CD4-positive, alpha-beta T cell (primary cell): Measurements from ENCODE around the gene INPP4B. TPM values are rescaled to one million over a fixed set of nuclear protein-coding genes. Genes with fewer than 3 reads are reported as not detected.

Source experiments
- ATAC-seq: fragments of 200-7000 bp; cut with Tn5 transposase; one replicate; pipeline ENCODE4 v1.10.0; 2022; ENCODE audit warnings: mild to moderate bottlenecking; ENCODE audit not compliant: poor library complexity
- CTCF ChIA-PET: fragments of 350-600 bp; sonication (Branson Sonifier 250); formaldehyde crosslinking; loops from one replicate; lab custom pipeline; 2021; ENCODE audit warnings: antibody characterized with exemption, inconsistent platforms; lab: Charles Lee
- POLR2A ChIA-PET: fragments of 350-600 bp; sonication (Branson Sonifier 250); formaldehyde crosslinking; loops from one replicate; lab custom pipeline; 2021; ENCODE audit warnings: antibody characterized with exemption, inconsistent platforms; lab: Charles Lee
- DNase-seq, 14 experiments: peaks; one replicate each; pipeline ENCODE4 v3.0.0-alpha.2; 2013 to 2020; ENCODE audit warnings: mixed read lengths in 2 of 14
- H3K27ac ChIP-seq, 2 donors: one replicate each; pipeline versions ENCODE4 v1.5.1 to v1.7.0; 2013; ENCODE audit warnings: low read length in 2 of 2, low read depth in 1 of 2, mild to moderate bottlenecking in 1 of 2
- H3K27me3 ChIP-seq, 2 experiments: 1 replicate in 1 of 2; 2 replicates in 1 of 2; pipeline versions ENCODE4 v1.6.1 to v1.7.0; 2013; ENCODE audit warnings: low read length in 2 of 2, control low read depth in 1 of 2, mild to moderate bottlenecking in 1 of 2, moderate library complexity in 1 of 2; ENCODE audit not compliant: insufficient read depth in 2 of 2, control insufficient read depth in 1 of 2
- H3K36me3 ChIP-seq: one replicate; pipeline ENCODE4 v1.6.1; 2013; ENCODE audit warnings: low read length, control low read depth; ENCODE audit not compliant: insufficient read depth
- H3K4me1 ChIP-seq: one replicate; pipeline ENCODE4 v1.6.1; 2013; ENCODE audit warnings: low read length, control low read depth; ENCODE audit not compliant: insufficient read depth
- H3K4me3 ChIP-seq: one replicate; pipeline ENCODE4 v1.5.1; 2013; ENCODE audit warnings: mild to moderate bottlenecking, low read length, moderate library complexity
- H3K9me3 ChIP-seq, 2 experiments: 1 replicate in 1 of 2; 2 replicates in 1 of 2; pipeline versions ENCODE4 v1.6.1 to v1.7.0; 2013; ENCODE audit warnings: low read length in 2 of 2, mild to moderate bottlenecking in 2 of 2, control low read depth in 1 of 2, moderate library complexity in 1 of 2; ENCODE audit not compliant: control insufficient read depth in 1 of 2, insufficient read depth in 1 of 2
- H3K27ac Mint-ChIP-seq: one replicate; pipeline ENCODE4 v1.8.0; 2020; ENCODE audit warnings: mixed read lengths
- H3K27me3 Mint-ChIP-seq: one replicate; pipeline ENCODE4 v1.8.0; 2021; ENCODE audit warnings: mixed read lengths
- H3K36me3 Mint-ChIP-seq: one replicate; pipeline ENCODE4 v1.8.0; 2021; ENCODE audit warnings: low read depth, mixed read lengths
- H3K4me1 Mint-ChIP-seq: one replicate; pipeline ENCODE4 v1.8.0; 2021; ENCODE audit warnings: low read depth, mixed read lengths
- H3K4me3 Mint-ChIP-seq: one replicate; pipeline ENCODE4 v1.8.0; 2020; ENCODE audit warnings: mild to moderate bottlenecking, mixed read lengths
- H3K9me3 Mint-ChIP-seq: one replicate; pipeline ENCODE4 v1.8.0; 2020; ENCODE audit warnings: mixed read lengths
- intact Hi-C, 2 experiments: fragments of 100-400 bp; cut with DNase I in 1 of 2; cut with micrococcal nuclease in 1 of 2; formaldehyde crosslinking; loops; one replicate each; pipeline versions ENCODE4 v1.15.1 to v1.9.0; 2023 to 2025; cut with DNase I, micrococcal nuclease
- total RNA-seq, 174 experiments: library from RNA in 2 of 174; stranded (reverse) in 2 of 174; gene quantifications; one replicate each; pipeline ENCODE4 v1.2.3 and lab custom pipeline; 2021 to 2026
- TF ChIP-seq, protein P1 (sequence below): fragments of 200-600 bp; IDR thresholded peaks from one replicate; pipeline ENCODE4 v1.8.0; 2022; ENCODE audit warnings: antibody characterized with exemption, mild to moderate bottlenecking

INPP4B gene
- total RNA-seq, 2 experiments from 2014 or later, result 50.7 to 53.8 TPM

DNA sequence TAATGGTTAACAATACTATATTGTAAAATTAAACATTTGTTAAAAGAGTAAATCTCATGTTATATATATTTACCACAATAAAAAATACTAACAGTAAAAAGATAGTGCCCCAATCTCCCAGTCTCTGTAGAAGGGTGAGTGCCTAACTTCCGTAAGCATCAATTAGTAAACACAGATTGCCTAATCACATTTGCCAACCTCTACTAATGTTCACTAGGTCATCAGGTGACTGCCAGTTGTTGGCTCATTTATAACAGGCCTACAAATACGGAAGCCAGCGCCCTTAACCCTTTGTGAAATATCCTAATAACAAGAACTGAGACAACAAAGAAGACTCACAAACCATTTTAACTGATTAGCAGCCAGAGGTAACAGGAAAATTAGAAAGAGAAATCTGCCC lies 345.1 kb downstream of the INPP4B start:
- Histone ChIP-seq H3K36me3 (no peaks in the 10 kb centered on the region), H3K4me3 (no peak overlapping the region), H3K9me3 (no peaks in the 10 kb centered on the region), H3K4me1 (no peaks in the 10 kb centered on the region), H3K27me3 (no peaks in the 10 kb centered on the region), H3K27ac (no peak overlapping the region)
- POLR2A ChIA-PET, result no interaction called here
- no peaks in the 10 kb centered on the region for H3K27me3 Mint-ChIP-seq
- H3K4me3 Mint-ChIP-seq, result no peak overlapping the region
- no peak overlapping the region for H3K27ac Mint-ChIP-seq
- TF ChIP-seq, protein P1, sequence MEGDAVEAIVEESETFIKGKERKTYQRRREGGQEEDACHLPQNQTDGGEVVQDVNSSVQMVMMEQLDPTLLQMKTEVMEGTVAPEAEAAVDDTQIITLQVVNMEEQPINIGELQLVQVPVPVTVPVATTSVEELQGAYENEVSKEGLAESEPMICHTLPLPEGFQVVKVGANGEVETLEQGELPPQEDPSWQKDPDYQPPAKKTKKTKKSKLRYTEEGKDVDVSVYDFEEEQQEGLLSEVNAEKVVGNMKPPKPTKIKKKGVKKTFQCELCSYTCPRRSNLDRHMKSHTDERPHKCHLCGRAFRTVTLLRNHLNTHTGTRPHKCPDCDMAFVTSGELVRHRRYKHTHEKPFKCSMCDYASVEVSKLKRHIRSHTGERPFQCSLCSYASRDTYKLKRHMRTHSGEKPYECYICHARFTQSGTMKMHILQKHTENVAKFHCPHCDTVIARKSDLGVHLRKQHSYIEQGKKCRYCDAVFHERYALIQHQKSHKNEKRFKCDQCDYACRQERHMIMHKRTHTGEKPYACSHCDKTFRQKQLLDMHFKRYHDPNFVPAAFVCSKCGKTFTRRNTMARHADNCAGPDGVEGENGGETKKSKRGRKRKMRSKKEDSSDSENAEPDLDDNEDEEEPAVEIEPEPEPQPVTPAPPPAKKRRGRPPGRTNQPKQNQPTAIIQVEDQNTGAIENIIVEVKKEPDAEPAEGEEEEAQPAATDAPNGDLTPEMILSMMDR, result no peak
- H3K9me3 Mint-ChIP-seq, result no peaks in the 10 kb centered on the region
- no peaks in the 10 kb centered on the region for H3K36me3 Mint-ChIP-seq
- intact Hi-C loops, result no loop called here
- CTCF ChIA-PET, result no interaction called here
- DNase-seq, result no peak
- H3K4me1 Mint-ChIP-seq, result no peaks in the 10 kb centered on the region
- ATAC-seq, result no peak

DNA sequence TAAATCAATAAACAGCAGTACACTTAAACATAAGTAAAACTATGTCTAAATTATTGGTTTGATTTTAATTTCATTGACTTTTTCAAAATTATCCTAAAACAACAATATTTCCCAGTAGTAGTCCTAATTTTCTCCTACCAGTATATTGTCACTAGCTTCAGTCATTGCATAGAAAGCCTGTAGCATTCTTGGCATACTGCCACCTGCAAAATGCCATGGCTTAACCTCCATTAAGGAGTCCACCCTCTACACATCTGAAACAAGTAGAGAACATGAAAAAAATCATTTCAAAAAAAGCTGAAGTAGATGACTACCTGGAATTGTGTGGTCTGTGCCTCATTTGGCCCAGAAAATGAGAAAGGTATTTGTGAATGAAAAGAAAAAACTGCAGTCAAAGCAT lies 348.5 kb downstream of the INPP4B start:
- Mint-ChIP-seq H3K9me3 (no peaks in the 10 kb centered on the region), H3K27me3 (no peaks in the 10 kb centered on the region), H3K4me1 (no peaks in the 10 kb centered on the region), H3K36me3 (no peaks in the 10 kb centered on the region), H3K27ac (no peak overlapping the region), H3K4me3 (no peak overlapping the region)
- H3K27me3 ChIP-seq, result no peaks in the 10 kb centered on the region
- DNase-seq (no peak), ATAC-seq (no peak)
- no peaks in the 10 kb centered on the region for H3K36me3 ChIP-seq
- ChIA-PET CTCF (no interaction called here), POLR2A (interaction anchor here (1.5 kb wide), 1 partner anchor 142 kb away, joined by 3 read pairs; no protein-coding TSS in a partner anchor)
- no peak overlapping the region for H3K27ac ChIP-seq
- H3K4me1 ChIP-seq, result no peaks in the 10 kb centered on the region
- no peaks in the 10 kb centered on the region for H3K9me3 ChIP-seq
- intact Hi-C loops, result no loop called here
- TF ChIP-seq, protein P1, result no peak
- no peak overlapping the region for H3K4me3 ChIP-seq

DNA sequence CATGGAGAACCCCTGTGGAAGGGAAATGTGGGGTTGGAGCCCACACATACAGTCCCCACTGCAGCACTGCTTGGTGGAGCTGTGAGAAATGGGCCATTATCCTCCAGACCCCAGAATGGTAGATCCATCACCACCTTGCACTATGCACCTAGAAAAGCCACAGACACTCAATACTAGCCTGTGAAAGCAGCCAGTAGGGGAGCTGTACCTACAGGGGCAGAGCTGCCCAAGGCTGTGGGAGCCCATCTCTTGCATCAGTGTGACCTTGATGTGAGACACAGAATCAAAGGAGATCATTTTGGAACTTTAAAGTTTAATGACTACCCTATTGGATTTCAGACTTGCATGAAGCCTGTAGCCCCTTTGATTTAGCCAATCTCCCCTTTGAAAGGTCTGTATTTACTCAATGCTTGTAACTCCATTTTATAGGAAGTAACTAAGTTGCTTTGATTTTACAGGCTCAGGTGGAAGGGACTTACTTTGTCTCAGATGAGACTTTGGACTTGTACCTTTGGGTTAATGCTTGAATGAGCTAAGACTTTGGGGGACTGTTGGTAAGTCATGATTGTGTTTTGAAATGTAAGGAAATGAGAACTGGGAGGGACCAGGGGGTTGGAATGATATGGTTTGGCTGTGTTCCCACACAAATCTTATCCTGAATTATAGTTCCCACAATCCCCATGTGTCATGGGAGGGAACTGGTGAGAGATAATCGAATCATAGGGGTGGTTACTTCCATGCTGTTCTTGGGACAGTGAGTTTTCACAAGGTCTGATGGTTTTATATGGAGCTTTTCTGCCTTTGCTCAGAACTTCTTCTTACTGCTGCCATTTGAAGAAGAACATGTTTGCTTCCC lies 352.6 kb downstream of the INPP4B start:
- Mint-ChIP-seq H3K9me3 (no peaks in the 10 kb centered on the region), H3K36me3 (no peaks in the 10 kb centered on the region), H3K4me1 (no peaks in the 10 kb centered on the region), H3K4me3 (no peak overlapping the region), H3K27me3 (no peaks in the 10 kb centered on the region), H3K27ac (no peak overlapping the region)
- TF ChIP-seq, protein P1, result no peak
- ChIA-PET POLR2A (no interaction called here), CTCF (no interaction called here)
- Histone ChIP-seq H3K27ac (no peak overlapping the region), H3K36me3 (no peaks in the 10 kb centered on the region), H3K9me3 (no peaks in the 10 kb centered on the region), H3K4me1 (no peaks in the 10 kb centered on the region), H3K4me3 (no peak overlapping the region), H3K27me3 (no peaks in the 10 kb centered on the region)
- intact Hi-C loops, result no loop called here
- DNase-seq, result no peak
- no peak for ATAC-seq
